Endothelial cell of umbilical vein (primary cell): ENCODE data around the gene VPS29. TPM values are rescaled to one million over a fixed set of nuclear protein-coding genes. Genes with fewer than 3 reads are reported as not detected.
"Not testable (repeated sequence)": the region's sequence is repeated elsewhere in the genome, so short reads cannot be mapped to it uniquely, and the experiment has no call there.

Source experiments
- BruUV-seq: library from RNA; stranded (reverse); fragments of 400-500 nt; replicated peaks from 2 replicates; lab custom pipeline; 2021; lab: Mats Ljungman, UMichigan
- CTCF ChIA-PET: fragments of 300-600, 350-600 bp; sonication (Branson Sonifier 250); formaldehyde crosslinking; loops from one replicate; lab custom pipeline; 2021; ENCODE audit warnings: antibody characterized with exemption, inconsistent platforms; lab: Charles Lee
- POLR2A ChIA-PET: fragments of 300-600, 350-600 bp; sonication (Branson Sonifier 250); formaldehyde crosslinking; loops from one replicate; lab custom pipeline; 2021; ENCODE audit warnings: antibody characterized with exemption, inconsistent platforms; lab: Charles Lee
- DNase-seq: peaks from one replicate; pipeline ENCODE4 v3.0.0-alpha.2; 2011; ENCODE audit warnings: low read depth, low spot score
- FAIRE-seq: peaks from 2 replicates; lab custom pipeline; 2011; peaks lifted over from hg19 to GRCh38; lab: Jason Lieb, UNC
- H2AFZ ChIP-seq: 2 replicates; pipeline ENCODE4 v1.6.0; 2012; ENCODE audit warnings: low read depth, low read length, control low read depth, inconsistent platforms
- H3K27ac ChIP-seq: 2 replicates; pipeline ENCODE4 v1.5.1; 2011; ENCODE audit warnings: low read depth, mild to moderate bottlenecking, control low read depth, low read length, moderate library complexity; ENCODE audit not compliant: insufficient read depth
- H3K27me3 ChIP-seq, 2 experiments: 2 replicates each; pipeline versions ENCODE4 v1.6.0 to v1.6.1; 2011; ENCODE audit warnings: low read length in 2 of 2, mixed read lengths in 1 of 2; ENCODE audit not compliant: control insufficient read depth in 2 of 2, insufficient read depth in 2 of 2
- H3K36me3 ChIP-seq, 2 experiments: 2 replicates in 1 of 2; 3 replicates in 1 of 2; pipeline ENCODE4 v1.5.1; 2011; ENCODE audit warnings: low read length in 2 of 2, mild to moderate bottlenecking in 1 of 2, moderate library complexity in 1 of 2; ENCODE audit not compliant: control insufficient read depth in 2 of 2, insufficient read depth in 2 of 2; ENCODE audit errors: extremely low read depth in 1 of 2
- H3K4me1 ChIP-seq: 3 replicates; pipeline ENCODE4 v1.5.1; 2011; ENCODE audit warnings: mild to moderate bottlenecking, low read length; ENCODE audit not compliant: control insufficient read depth, insufficient read depth; ENCODE audit errors: extremely low read depth
- H3K4me2 ChIP-seq: 2 replicates; pipeline ENCODE4 v1.6.1; 2011; ENCODE audit warnings: low read length, control low read depth, mixed read lengths; ENCODE audit not compliant: insufficient read depth
- H3K4me3 ChIP-seq, 3 experiments: fragments of 200-600 bp in 1 of 3; sonication (generic), shearing (Covaris generic) in 1 of 3; replicated peaks in 1 of 3; 2 replicates each; pipeline ENCODE4 v1.5.1; 2011 to 2016; ENCODE audit warnings: control low read depth in 3 of 3, low read length in 3 of 3, mild to moderate bottlenecking in 2 of 3, inconsistent platforms in 1 of 3, low read depth in 1 of 3, moderate library complexity in 1 of 3; ENCODE audit not compliant: insufficient read depth in 1 of 3
- H3K79me2 ChIP-seq: 2 replicates; pipeline ENCODE4 v1.6.0; 2012; ENCODE audit warnings: low read length, inconsistent platforms; ENCODE audit not compliant: control insufficient read depth, insufficient read depth
- H3K9ac ChIP-seq: replicated peaks from 2 replicates; pipeline ENCODE3; 2011; ENCODE audit warnings: low read length, control low read depth; ENCODE audit not compliant: insufficient read depth; ENCODE audit errors: extremely low read depth
- H3K9me1 ChIP-seq: replicated peaks from 3 replicates; pipeline ENCODE4 v1.6.0; 2011; ENCODE audit warnings: mild to moderate bottlenecking, low read length; ENCODE audit not compliant: control insufficient read depth, insufficient read depth; ENCODE audit errors: extremely low read depth
- H3K9me3 ChIP-seq: replicated peaks from 2 replicates; pipeline ENCODE4 v1.5.1; 2012; ENCODE audit warnings: low read length, inconsistent platforms; ENCODE audit not compliant: control insufficient read depth, insufficient read depth
- H4K20me1 ChIP-seq: replicated peaks from 2 replicates; pipeline ENCODE3; 2011; ENCODE audit warnings: mild to moderate bottlenecking, low read length; ENCODE audit not compliant: control insufficient read depth, insufficient read depth; ENCODE audit errors: extremely low read depth
- POLR2A ChIP-seq: IDR thresholded peaks from 2 replicates; pipeline ENCODE4 v1.6.1; 2012; ENCODE audit warnings: low read depth, mild to moderate bottlenecking, control low read depth, low read length
- dilution Hi-C: fragments of 300-500 bp; cut with MboI; formaldehyde crosslinking; loops from one replicate; pipeline ENCODE4 v1.15.0; 2019; ENCODE audit warnings: low sequenced_read_pairs; ENCODE audit not compliant: extremely low pct_ligation_motif_present
- intact Hi-C: fragments of 100-400 bp; cut with micrococcal nuclease; formaldehyde crosslinking; loops from one replicate; pipeline ENCODE4 v1.10.0; 2022
- polyA plus RNA-seq, 4 experiments: library from polyadenylated mRNA; depleted of rRNA in 3 of 4; stranded (reverse) in 3 of 4; unstranded in 1 of 4; fragments of >200 nt; gene quantifications; 2 replicates each; pipeline versions ENCODE4 v1.2.1 to v1.2.3, GENCODE V29; 2011 to 2012; ENCODE audit warnings: missing spikeins in 1 of 4
- total RNA-seq: library from RNA; stranded (reverse); gene quantifications from 2 replicates; pipeline ENCODE4 v1.2.3, GENCODE V29; 2021

The VPS29 gene
- total and polyA plus RNA-seq, 2 donors (not counting 3 experiments of a cell fraction or from before 2014, with no cell fraction given), result 138 to 155 TPM

DNA sequence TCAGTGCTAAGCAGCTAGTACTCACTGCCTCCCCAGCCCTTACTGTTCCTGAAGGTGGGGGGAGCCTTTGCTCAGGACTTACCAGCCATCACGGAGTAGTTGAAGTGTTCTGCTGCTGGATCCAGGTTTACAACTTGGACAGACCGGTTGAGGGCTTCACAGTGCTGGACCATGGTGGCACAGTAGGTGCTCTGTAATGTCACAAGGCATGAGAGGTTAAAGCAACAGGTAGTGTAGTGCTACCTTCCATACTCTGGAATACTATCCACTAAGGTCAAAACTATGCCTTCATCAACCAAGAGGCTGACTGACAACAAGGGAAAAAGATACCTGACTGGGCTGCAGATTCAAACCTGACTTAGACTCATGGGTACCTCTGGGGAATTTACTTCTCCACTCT lies 36.9 kb downstream of the VPS29 start:
- ChIA-PET CTCF (interaction anchor here (1.8 kb wide), 1 partner anchor 15 kb away, joined by 4 read pairs; the partner anchor contains the start of gene ARPC3), POLR2A (no interaction called here)
- no peak for TF ChIP-seq POLR2A
- Histone ChIP-seq H3K9me1 (no peaks in the 10 kb centered on the region), H3K4me3 (no peak overlapping the region), H3K4me1 (peaks cover 13% of the 10 kb centered on the region), H3K9ac (no peak overlapping the region), H3K27ac (no peak overlapping the region), H3K27me3 (no peaks in the 10 kb centered on the region), H3K79me2 (peaks cover 19% of the 10 kb centered on the region), H3K4me2 (no peak overlapping the region), H3K36me3 (peaks cover 2% of the 10 kb centered on the region in 2 experiments), H2AFZ (no peak overlapping the region), H4K20me1 (no peaks in the 10 kb centered on the region), H3K9me3 (no peaks in the 10 kb centered on the region)
- no TSS peak for BruUV-seq
- dilution Hi-C loops, result no loop called here
- intact Hi-C loops, result loop anchor here (5.0 kb wide), 1 partner anchor 117 kb away; the partner anchor contains the start of gene PPTC7
- no peak for DNase-seq
- FAIRE-seq, result no peak

DNA sequence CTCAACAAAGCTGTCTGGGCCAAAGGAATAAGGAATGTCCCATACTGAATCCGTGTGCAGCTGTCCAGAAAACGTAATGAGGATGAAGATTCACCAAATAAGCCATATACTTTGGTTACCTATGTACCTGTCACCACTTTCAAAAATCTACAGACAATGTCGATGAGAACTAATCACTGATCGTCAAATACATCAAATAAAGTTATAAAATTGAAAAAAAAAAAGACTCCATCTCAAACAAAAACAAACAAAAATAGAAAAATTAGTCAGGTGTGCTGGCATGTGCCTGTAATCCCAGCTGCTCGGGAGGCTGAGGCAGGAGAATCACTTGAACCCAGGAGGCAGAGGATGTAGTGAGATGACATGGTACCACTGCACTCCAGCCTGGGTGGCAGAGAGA lies 40.7 kb downstream of the VPS29 start:
- H3K9me1 ChIP-seq, POLR2A ChIA-PET, H4K20me1 ChIP-seq, H3K9me3 ChIP-seq, H3K27ac ChIP-seq, FAIRE-seq, H3K9ac ChIP-seq, H3K27me3 ChIP-seq, H3K4me3 ChIP-seq, DNase-seq, H3K4me1 ChIP-seq, H3K79me2 ChIP-seq, dilution Hi-C loops, intact Hi-C loops, H3K36me3 ChIP-seq, H3K4me2 ChIP-seq, BruUV-seq, H2AFZ ChIP-seq: not testable (repeated sequence)
- CTCF ChIA-PET, result interaction anchor here (1.2 kb wide), 1 partner anchor 10 kb away, joined by 4 read pairs; no protein-coding TSS in a partner anchor
